MM.1S (cell line): ENCODE measurements around the gene MEDAG.

ENCODE experiments used
- DNase-seq: peaks from one replicate; pipeline ENCODE4 v3.0.0-alpha.2; 2015
- H2AFZ ChIP-seq: fragments of 300-600 bp; sonication (generic); 2 replicates; pipeline ENCODE4 v1.6.0; 2016; ENCODE audit warnings: antibody characterized with exemption, low read length
- H3F3A ChIP-seq: fragments of 300-600 bp; sonication (generic); 2 replicates; pipeline ENCODE4 v1.6.1; 2016; ENCODE audit warnings: mild to moderate bottlenecking, antibody characterized with exemption, low read length, moderate library complexity, mixed read lengths; ENCODE audit not compliant: insufficient read depth
- H3K27ac ChIP-seq: fragments of 300-600 bp; sonication (generic); 2 replicates; pipeline ENCODE4 v1.5.1; 2016; ENCODE audit warnings: mild to moderate bottlenecking, low read length
- H3K27me3 ChIP-seq: fragments of 300-600 bp; sonication (generic); replicated peaks from 2 replicates; pipeline ENCODE4 v1.6.0; 2016; ENCODE audit warnings: low read length; ENCODE audit not compliant: insufficient read depth
- H3K36me3 ChIP-seq: fragments of 300-600 bp; sonication (generic); replicated peaks from 2 replicates; pipeline ENCODE4 v1.6.1; 2016; ENCODE audit warnings: mild to moderate bottlenecking, low read length, mixed read lengths; ENCODE audit not compliant: insufficient read depth
- H3K4me1 ChIP-seq: fragments of 300-600 bp; sonication (generic); 2 replicates; pipeline ENCODE4 v1.6.1; 2016; ENCODE audit warnings: low read length, mixed read lengths
- H3K4me2 ChIP-seq: fragments of 300-600 bp; sonication (generic); 2 replicates; pipeline ENCODE4 v1.6.0; 2016; ENCODE audit warnings: low read depth, low read length
- H3K4me3 ChIP-seq: fragments of 300-600 bp; sonication (generic); 2 replicates; pipeline ENCODE4 v1.5.1; 2016; ENCODE audit warnings: low read length, mixed read lengths
- H3K79me2 ChIP-seq: fragments of 300-600 bp; sonication (generic); 2 replicates; pipeline ENCODE4 v1.6.1; 2016; ENCODE audit warnings: mixed run types, low read length, mixed read lengths
- H3K9ac ChIP-seq: fragments of 300-600 bp; sonication (generic); 2 replicates; pipeline ENCODE4 v1.6.1; 2016; ENCODE audit warnings: low read length, mixed read lengths
- H3K9me2 ChIP-seq: fragments of 300-600 bp; sonication (generic); replicated peaks from 2 replicates; pipeline ENCODE4 v1.6.1; 2016; ENCODE audit warnings: mild to moderate bottlenecking, low read length, mixed read lengths; ENCODE audit not compliant: insufficient read depth
- H3K9me3 ChIP-seq: fragments of 300-600 bp; sonication (generic); replicated peaks from 2 replicates; pipeline ENCODE4 v1.6.1; 2016; ENCODE audit warnings: mild to moderate bottlenecking, low read length, mixed read lengths; ENCODE audit not compliant: insufficient read depth
- H4K20me1 ChIP-seq: fragments of 300-600 bp; sonication (generic); 2 replicates; pipeline ENCODE4 v1.6.1; 2016; ENCODE audit warnings: mild to moderate bottlenecking, low read length, moderate library complexity, mixed read lengths; ENCODE audit not compliant: insufficient read depth
- CTCF ChIP-seq: fragments of 300-600 bp; sonication (generic); IDR thresholded peaks from 2 replicates; pipeline ENCODE4 v1.5.1; 2016; ENCODE audit warnings: antibody characterized with exemption, low read length, mixed read lengths
- EZH2 ChIP-seq: fragments of 300-600 bp; sonication (generic); optimal IDR thresholded peaks from 2 replicates; pipeline ENCODE3; 2017; ENCODE audit warnings: low read depth, mild to moderate bottlenecking, antibody characterized with exemption, low read length, mixed read lengths
- EZH2phosphoT487 ChIP-seq: fragments of 300-600 bp; sonication (generic); IDR thresholded peaks from 2 replicates; pipeline ENCODE4 v1.6.1; 2018; ENCODE audit warnings: antibody characterized with exemption, low read length

The MEDAG gene

GRCh38 chr13:30874111-30874510 is 32.0 kb upstream of the MEDAG start:
- no peak for DNase-seq
- no peak overlapping the region for H3K4me3 ChIP-seq
- H3K9me3 ChIP-seq: no peaks in the 10 kb centered on the region
- H3F3A ChIP-seq: no peaks in the 10 kb centered on the region
- no peak overlapping the region for H2AFZ ChIP-seq
- H3K9me2 ChIP-seq: no peaks in the 10 kb centered on the region
- H3K4me1 ChIP-seq: no peaks in the 10 kb centered on the region
- no peak overlapping the region for H3K4me2 ChIP-seq
- no peaks in the 10 kb centered on the region for H3K36me3 ChIP-seq
- H4K20me1 ChIP-seq: no peaks in the 10 kb centered on the region
- TF ChIP-seq EZH2 (no peak), EZH2phosphoT487 (no peak), CTCF (no peak)
- no peak overlapping the region for H3K9ac ChIP-seq
- no peaks in the 10 kb centered on the region for H3K27me3 ChIP-seq
- H3K27ac ChIP-seq: no peak overlapping the region
- H3K79me2 ChIP-seq: no peaks in the 10 kb centered on the region

GRCh38 chr13:30874561-30874960 is 31.5 kb upstream of the MEDAG start:
- H3K4me1 ChIP-seq: no peaks in the 10 kb centered on the region
- H3K4me3 ChIP-seq: no peak overlapping the region
- H3K27ac ChIP-seq: no peak overlapping the region
- H4K20me1 ChIP-seq: no peaks in the 10 kb centered on the region
- no peaks in the 10 kb centered on the region for H3F3A ChIP-seq
- no peak overlapping the region for H3K4me2 ChIP-seq
- H3K9ac ChIP-seq: no peak overlapping the region
- no peaks in the 10 kb centered on the region for H3K27me3 ChIP-seq
- no peaks in the 10 kb centered on the region for H3K9me3 ChIP-seq
- H2AFZ ChIP-seq: no peak overlapping the region
- no peaks in the 10 kb centered on the region for H3K79me2 ChIP-seq
- no peaks in the 10 kb centered on the region for H3K36me3 ChIP-seq
- no peak for DNase-seq
- TF ChIP-seq EZH2 (no peak), CTCF (no peak), EZH2phosphoT487 (no peak)
- H3K9me2 ChIP-seq: no peaks in the 10 kb centered on the region

GRCh38 chr13:30877335-30877734 is 28.7 kb upstream of the MEDAG start:
- no peaks in the 10 kb centered on the region for H3K9me2 ChIP-seq
- no peaks in the 10 kb centered on the region for H3K79me2 ChIP-seq
- no peaks in the 10 kb centered on the region for H3K27me3 ChIP-seq
- H3K4me3 ChIP-seq: no peak overlapping the region
- no peak overlapping the region for H3K4me2 ChIP-seq
- no peaks in the 10 kb centered on the region for H3K9me3 ChIP-seq
- TF ChIP-seq CTCF (no peak), EZH2phosphoT487 (no peak), EZH2 (no peak)
- H3K27ac ChIP-seq: no peak overlapping the region
- H3F3A ChIP-seq: no peaks in the 10 kb centered on the region
- H4K20me1 ChIP-seq: no peaks in the 10 kb centered on the region
- DNase-seq: no peak
- no peaks in the 10 kb centered on the region for H3K4me1 ChIP-seq
- no peaks in the 10 kb centered on the region for H3K36me3 ChIP-seq
- no peak overlapping the region for H3K9ac ChIP-seq
- H2AFZ ChIP-seq: no peak overlapping the region
